ENCODE results near the gene NPY2R.

- TF ChIP-seq ZNF155 (tag by site-specific recombination; IDR thresholded peaks at IDR 0.05) (no peak), ZNF792 (tag by site-specific recombination; IDR thresholded peaks at IDR 0.05) (no peak), ZEB2 (tag by site-specific recombination; IDR thresholded peaks at IDR 0.05) (no peak), ZNF19 (tag by site-specific recombination; IDR thresholded peaks at IDR 0.05; ENCODE audit: low read depth) (no peak)
Measured at GRCh38 chr4:155234206-155234605, 25.8 kb downstream of the NPY2R start.
